Hypothalamus (tissue), 51 donors: ENCODE measurements around the gene BSND.

Experiments
- DNase-seq, 51 donors: peaks; one replicate each; lab custom pipeline; 2025; lab: John Stamatoyannopoulos, UW

Gene BSND

DNA sequence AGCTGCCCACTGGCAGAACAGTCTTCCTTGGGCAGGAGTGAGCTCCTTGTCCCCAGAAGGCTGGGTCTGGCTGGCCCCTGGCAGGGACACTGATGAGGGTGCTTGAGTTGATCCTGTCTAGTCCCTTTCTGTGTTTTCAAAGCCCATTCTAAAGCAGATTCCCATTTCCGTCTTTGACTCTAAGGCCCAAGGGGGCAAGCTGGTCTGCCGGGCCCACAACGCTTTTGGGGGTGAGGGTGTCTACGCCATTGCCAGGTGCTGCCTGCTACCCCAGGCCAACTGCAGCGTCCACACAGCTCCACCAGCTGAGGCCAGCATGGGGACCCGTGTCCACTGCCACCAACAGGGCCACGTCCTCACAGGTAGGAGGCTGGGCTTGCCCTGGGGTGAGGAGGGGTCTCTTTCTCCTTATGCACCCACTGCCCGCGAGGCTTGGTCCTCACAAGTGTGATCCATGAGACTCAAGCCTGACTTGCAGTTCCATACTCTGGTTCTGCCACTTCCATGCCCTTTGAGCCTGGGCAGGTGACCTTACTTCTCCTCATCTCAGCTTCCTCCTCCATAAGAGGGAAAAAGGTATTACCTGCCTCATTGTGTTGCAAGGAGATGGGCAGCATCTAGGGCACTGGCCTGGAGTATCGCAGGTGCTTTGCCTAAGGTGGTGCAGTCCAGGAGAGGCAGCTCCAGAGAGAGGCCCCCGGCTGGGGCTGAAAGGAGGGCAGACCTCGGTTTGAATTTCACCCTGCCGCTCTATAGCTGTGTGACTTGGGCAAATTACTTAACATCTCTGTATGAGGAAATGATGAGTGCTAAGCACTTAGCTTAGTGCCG is 60.8 kb downstream of the BSND start:
- DNase-seq = no peak

DNA sequence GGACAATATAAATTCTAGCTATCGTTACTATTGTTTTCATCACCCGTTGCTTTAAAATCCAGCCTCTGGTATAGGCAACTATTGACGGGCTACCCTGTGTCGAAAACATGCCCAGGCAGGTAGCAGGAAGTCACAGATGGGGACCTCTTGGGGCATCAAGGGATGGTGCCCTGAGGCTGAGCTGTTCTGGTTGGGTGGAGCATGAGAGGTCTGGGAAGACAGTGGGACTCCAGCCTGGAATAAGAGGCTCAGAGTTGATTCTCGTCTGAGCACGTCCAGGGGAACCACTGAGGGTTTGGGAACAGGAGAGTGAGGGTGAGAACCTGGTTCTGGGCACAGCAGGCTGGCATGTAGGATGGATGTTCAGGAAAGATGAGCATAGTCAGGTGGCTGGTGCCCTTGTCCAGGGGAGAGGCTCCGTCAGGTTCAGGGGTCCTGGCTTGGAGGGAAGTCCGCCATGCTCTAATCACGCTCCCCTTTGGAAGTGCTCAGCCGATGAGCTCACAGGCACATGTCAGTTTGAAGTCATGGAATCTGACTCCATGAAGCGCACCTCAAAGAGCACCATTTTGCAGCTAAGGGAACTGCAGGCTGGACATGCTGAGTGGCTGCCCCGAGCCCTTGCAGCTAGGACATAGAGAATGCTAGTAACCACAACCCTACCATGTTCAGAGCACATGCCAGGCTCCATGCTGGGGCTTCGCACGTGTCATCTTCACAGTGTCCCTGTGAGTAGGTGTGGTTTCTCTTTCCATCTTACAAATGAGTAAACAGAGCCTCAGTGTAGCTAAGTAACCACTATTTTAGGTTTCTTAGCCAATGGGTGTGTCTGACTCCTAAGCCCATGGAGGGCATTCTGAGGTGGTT is 61.6 kb downstream of the BSND start:
- DNase-seq = no peak

DNA sequence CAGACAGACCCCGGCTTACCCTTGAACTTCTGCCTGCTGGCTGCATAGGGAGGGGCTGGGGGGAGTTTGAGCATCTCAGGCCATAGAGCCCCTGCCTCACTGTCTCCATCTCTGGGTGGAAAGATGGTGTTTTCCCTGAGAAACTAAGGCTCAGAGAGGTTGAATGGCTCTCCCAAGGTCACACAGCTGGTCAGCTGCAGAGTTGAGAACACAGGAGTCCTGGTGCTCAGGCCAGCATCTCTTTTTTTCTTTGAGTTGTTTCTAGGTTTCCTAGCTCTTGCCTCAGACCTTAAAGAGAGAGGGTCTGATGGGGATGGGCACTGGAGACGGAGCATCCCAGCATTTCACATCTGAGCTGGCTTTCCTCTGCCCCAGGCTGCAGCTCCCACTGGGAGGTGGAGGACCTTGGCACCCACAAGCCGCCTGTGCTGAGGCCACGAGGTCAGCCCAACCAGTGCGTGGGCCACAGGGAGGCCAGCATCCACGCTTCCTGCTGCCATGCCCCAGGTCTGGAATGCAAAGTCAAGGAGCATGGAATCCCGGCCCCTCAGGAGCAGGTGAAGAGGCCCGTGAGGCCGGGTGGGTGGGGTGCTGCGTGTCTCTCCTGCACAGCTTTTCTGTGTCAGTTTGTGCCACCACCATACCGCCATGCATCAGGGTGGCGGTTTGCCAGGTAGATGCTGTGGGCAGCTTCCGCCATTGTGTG is 62.4 kb downstream of the BSND start:
- DNase-seq = no peak
